ENCODE results near the gene CSMD2.

CSMD2 gene

GRCh38 chr1:33719326-33719725 is 445.7 kb downstream of the CSMD2 start:
- no peak for TF ChIP-seq CTCF (IDR thresholded peaks at IDR 0.05; ENCODE audit: control insufficient read depth, insufficient read depth, low read depth, low read length, missing control alignments)
- no peak overlapping the region for H3K4me3 ChIP-seq (ENCODE audit: control insufficient read depth, low read depth, low read length)
- no peak for DNase-seq (ENCODE audit: low read depth)

DNA sequence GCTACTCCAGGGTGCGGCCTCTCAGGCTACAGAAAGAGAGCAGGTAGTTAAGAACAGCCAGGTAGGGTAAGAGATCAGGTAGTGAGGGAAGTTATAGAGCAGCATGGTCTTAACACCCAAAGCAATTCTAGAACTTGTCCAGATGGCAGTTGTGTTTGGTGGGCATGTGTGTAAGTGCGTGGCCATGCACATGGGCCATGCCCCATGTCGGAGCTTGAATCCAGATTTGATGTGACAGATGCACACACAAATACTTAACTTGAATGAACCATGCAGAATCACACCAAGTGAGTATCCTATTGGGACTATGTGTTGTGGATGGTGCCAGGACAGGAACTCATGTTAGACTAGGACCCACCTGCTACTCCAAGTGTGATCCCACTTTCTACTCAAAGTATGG is 446.8 kb downstream of the CSMD2 start:
- no peak for DNase-seq (ENCODE audit: low read depth)
- TF ChIP-seq CTCF (IDR thresholded peaks at IDR 0.05; ENCODE audit: control insufficient read depth, insufficient read depth, low read depth, low read length, missing control alignments), result no peak
- H3K4me3 ChIP-seq (ENCODE audit: control insufficient read depth, low read depth, low read length), result no peak overlapping the region

DNA sequence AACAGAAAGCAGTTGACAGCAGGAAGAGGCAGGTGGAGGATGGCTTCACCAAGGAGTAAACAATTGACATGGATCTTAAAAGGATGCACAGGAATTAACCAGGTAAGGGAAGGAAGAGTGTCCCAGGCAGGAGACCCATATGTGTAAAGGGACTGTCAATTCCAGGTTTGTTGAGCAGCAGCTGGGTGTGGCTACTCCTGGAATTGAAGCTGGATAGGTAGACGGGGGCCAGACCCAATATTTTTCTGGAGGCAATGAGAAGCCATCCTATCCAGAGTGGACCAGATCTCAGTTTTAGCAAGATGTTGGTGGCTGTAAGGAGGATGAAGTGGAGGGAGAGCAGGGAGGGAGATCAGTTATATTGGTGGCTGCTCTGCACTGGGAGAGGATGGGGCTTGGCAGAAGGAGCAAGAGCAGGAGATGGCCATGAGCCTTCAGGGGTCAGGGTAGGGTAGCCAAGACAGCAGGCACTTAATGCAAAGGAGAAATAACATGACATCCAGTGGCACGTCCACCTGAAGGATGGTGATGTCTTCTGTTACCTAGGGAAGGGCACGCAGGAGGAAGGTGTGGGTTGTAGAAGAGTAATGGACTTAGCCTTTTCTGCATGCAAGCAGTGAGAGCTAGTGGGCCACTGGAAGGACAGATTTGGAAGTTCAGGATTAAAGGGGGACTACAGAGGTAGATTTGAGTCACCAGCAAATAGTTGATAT is 447.9 kb downstream of the CSMD2 start:
- no peak for TF ChIP-seq CTCF (IDR thresholded peaks at IDR 0.05; ENCODE audit: control insufficient read depth, insufficient read depth, low read depth, low read length, missing control alignments)
- H3K4me3 ChIP-seq (ENCODE audit: control insufficient read depth, low read depth, low read length), result no peak overlapping the region
- DNase-seq (ENCODE audit: low read depth), result no peak

- no peak for DNase-seq (ENCODE audit: low read depth)
- no peak overlapping the region for H3K4me3 ChIP-seq (ENCODE audit: control insufficient read depth, low read depth, low read length)
- no peak for TF ChIP-seq CTCF (IDR thresholded peaks at IDR 0.05; ENCODE audit: control insufficient read depth, insufficient read depth, low read depth, low read length, missing control alignments)
These were observed 449.7 kb downstream of the CSMD2 start for GRCh38 chr1:33715195-33715811.

DNA sequence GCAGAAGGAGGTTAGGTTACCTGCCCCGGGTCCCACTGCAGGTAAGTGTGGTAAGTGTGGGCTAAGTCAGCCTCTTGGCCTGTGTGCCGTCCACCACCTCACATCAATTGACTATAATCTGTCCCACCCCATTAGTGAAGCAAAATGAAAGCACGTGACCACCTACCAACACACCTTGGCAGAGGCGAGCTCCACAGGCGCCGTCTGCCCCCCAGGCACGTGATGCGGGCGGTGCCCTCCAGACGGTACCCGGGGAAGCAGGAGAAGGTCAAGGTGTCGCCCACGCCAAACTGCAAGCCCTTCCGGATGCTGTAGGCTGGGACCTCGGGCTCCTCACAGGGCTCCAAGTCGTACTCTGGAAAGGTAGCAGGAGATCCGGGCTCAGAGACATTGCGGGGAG is 450.6 kb downstream of the CSMD2 start:
- TF ChIP-seq CTCF (IDR thresholded peaks at IDR 0.05; ENCODE audit: control insufficient read depth, insufficient read depth, low read depth, low read length, missing control alignments), result no peak
- DNase-seq (ENCODE audit: low read depth), result no peak
- no peak overlapping the region for H3K4me3 ChIP-seq (ENCODE audit: control insufficient read depth, low read depth, low read length)

DNA sequence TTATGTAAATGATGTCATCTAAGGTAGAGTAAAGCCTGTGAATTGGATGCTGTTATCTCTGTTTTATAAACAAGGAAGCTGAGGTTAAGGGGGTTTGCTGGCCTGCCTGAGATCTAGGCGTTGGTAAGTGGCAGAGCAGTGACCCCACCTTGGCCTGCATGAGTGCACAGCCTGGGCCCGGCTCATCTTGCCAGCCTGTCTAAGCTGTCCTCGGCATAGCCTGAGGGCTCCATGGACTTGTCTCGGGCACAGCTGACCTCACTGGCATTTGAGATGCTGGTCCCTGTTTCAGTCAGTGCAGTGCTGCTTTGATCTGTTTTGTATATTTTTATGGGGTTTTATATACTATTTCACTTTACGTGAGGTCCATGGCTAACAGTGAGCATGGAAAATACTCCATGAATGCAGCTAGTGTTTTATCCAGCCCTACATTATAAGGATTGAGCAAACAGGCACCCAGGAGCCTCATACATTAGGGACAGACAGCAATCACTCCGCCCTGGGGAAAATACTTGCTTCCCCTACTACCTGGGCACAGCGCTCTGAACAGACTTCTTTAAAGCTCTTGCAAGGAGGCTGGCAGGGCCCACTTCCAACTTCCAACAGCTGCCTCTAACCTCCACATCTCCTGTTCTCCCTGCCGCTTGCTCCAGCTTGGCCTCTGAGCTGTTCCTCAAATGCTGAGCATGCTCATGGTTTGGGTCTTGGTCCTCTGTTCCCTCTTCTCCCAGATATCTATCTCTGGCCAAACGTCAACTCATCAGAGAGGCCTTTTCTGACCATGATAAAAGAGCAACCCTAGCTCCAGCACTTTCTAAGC is 451.8 kb downstream of the CSMD2 start:
- H3K4me3 ChIP-seq (ENCODE audit: control insufficient read depth, low read depth, low read length), result no peak overlapping the region
- DNase-seq (ENCODE audit: low read depth), result no peak
- no peak for TF ChIP-seq CTCF (IDR thresholded peaks at IDR 0.05; ENCODE audit: control insufficient read depth, insufficient read depth, low read depth, low read length, missing control alignments)
